Gastrocnemius medialis (tissue), 4 donors: ENCODE measurements around the gene ITGA11.

ENCODE experiments used
- POLR2A ChIP-seq, 2 donors: fragments of 450-650 bp; IDR thresholded peaks; one replicate each; pipeline ENCODE4 v1.6.1; 2017; ENCODE audit warnings: antibody characterized with exemption in 2 of 2, mild to moderate bottlenecking in 2 of 2, moderate library complexity in 2 of 2
- TF ChIP-seq, protein P1 (sequence below), 5 experiments: fragments of 450-650 bp in 3 of 5; fragments of 200-600 bp in 2 of 5; sonication (generic) in 2 of 5; IDR thresholded peaks in 4 of 5; conservative IDR thresholded peaks in 1 of 5; 1 replicate in 4 of 5; 2 replicates in 1 of 5; pipeline ENCODE4 v1.5.1; 2016 to 2019; ENCODE audit warnings: antibody characterized with exemption in 5 of 5, mild to moderate bottlenecking in 3 of 5, moderate library complexity in 3 of 5

DNA sequence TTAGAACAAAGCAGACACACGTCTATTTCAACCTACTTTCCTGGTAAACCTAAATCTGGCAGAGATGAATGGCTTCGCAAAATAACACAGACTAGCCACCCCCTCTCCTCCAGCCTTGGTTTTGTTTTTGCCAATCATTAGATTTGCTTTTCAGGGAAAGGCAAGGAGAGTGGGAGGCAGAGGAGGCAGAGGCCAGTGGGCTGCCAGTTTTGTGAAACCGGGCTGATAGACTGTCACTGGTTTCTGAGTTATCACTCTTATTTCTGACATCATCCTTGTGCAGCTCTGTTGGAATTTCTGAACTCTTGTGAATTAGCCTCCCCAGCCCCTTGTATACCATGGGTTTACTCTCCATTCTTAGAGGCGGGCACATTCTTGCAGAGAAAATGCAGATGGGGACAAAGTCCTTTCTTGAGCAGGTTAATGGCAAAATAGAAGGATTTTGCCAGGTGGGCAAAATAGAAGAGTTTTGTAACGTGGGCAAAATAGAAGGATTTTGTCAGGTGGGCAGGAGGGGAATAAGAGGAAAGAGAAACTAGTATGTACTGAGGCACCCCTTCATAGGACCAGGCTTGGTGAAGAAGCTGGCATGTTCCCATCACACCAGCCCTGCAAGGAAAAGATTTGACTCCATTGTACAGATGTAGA, 157.6 kb downstream of the ITGA11 start:
- TF ChIP-seq, protein P1, sequence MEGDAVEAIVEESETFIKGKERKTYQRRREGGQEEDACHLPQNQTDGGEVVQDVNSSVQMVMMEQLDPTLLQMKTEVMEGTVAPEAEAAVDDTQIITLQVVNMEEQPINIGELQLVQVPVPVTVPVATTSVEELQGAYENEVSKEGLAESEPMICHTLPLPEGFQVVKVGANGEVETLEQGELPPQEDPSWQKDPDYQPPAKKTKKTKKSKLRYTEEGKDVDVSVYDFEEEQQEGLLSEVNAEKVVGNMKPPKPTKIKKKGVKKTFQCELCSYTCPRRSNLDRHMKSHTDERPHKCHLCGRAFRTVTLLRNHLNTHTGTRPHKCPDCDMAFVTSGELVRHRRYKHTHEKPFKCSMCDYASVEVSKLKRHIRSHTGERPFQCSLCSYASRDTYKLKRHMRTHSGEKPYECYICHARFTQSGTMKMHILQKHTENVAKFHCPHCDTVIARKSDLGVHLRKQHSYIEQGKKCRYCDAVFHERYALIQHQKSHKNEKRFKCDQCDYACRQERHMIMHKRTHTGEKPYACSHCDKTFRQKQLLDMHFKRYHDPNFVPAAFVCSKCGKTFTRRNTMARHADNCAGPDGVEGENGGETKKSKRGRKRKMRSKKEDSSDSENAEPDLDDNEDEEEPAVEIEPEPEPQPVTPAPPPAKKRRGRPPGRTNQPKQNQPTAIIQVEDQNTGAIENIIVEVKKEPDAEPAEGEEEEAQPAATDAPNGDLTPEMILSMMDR (IDR thresholded peaks at IDR 0.05 in 4 of 5, conservative IDR thresholded peaks at IDR 0.05 in 1 of 5), result no peak
- TF ChIP-seq POLR2A (IDR thresholded peaks at IDR 0.05), result no peak
